Suprapubic skin (tissue), 3 donors: ENCODE results near the gene TRIM25.

Experiments used
- CTCF ChIP-seq, 2 donors: fragments of 200-600 bp in 1 of 2; fragments of 450-650 bp in 1 of 2; sonication (generic) in 1 of 2; IDR thresholded peaks; one replicate each; pipeline ENCODE4 v1.5.1; 2016 to 2019; ENCODE audit warnings: antibody characterized with exemption in 2 of 2, mild to moderate bottlenecking in 1 of 2, moderate library complexity in 1 of 2
- POLR2AphosphoS5 ChIP-seq, 3 donors: sonication (generic); formaldehyde crosslinking; IDR thresholded peaks; one replicate each; pipeline ENCODE4 v1.6.1; 2017; ENCODE audit warnings: antibody characterized with exemption in 3 of 3

DNA sequence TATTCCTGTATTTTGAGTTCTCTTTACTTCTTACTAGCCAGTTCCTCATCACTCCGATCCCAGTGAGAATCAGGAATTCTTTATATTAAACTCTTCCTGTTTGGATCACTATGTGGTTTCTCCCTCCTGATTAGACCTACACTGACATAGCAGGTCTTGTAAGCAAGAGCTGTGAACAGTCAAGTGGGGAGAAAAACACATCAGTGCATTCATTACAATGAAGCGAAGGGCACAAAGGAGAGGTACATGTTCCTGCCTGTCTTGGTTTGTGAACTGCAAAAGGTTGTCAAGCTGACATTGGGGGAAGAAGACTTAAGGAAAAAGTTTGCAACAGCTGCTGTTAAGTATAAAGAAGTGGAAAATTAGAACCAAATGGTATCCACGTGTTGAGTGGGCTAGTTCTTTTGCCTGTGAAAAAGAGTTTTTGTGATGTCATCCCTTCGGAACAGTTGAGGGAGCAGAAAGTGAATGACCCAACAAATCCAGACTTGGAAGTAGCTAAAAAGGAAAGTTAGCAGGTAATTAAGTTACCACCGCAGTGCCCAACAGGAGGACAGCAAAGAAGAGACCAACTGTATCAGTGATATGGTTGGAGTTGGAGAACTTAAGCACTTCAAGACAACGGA, 23.0 kb upstream of the TRIM25 start:
- TF ChIP-seq CTCF (IDR thresholded peaks at IDR 0.05) (no peak), POLR2AphosphoS5 (IDR thresholded peaks at IDR 0.05) (no peak)
